Colon (tissue), 2 donors: ENCODE measurements around the gene PC.

Source experiments
- FAIRE-seq: peaks from 2 replicates; lab custom pipeline; 2012; peaks lifted over from hg19 to GRCh38; lab: Jason Lieb, UNC
- donor health status: control.
- donor health status: control.

Gene PC

DNA sequence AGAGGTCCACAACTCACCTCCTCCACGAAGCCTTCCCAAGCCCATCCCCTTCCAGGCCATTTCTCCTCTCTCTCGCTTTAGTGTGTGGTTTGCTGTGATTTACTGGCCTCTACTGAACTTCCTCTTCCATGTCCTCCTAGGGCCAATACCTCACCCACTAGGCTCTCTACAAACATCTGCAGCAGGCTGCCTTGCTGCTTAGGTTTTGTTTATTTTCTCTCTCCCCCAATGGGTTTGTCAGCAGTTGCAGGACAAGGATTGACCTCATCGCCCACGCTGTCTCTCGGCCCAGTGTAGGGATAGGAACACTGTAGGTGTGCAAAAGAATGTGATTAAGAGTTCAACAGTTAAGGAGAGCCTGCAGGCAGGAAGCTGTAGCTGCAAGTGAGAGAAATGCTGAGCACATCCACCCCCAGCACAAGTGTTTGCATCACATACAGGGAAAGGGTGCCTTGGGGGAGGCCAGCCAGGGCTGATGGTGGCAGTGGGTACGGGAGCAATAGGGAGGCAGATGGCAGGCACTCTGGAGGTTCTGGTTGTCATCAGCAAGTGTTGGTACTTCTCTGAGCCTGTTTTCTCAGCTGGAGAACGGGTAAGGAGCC lies 1.4 kb downstream of the PC start:
- FAIRE-seq: no peak

DNA sequence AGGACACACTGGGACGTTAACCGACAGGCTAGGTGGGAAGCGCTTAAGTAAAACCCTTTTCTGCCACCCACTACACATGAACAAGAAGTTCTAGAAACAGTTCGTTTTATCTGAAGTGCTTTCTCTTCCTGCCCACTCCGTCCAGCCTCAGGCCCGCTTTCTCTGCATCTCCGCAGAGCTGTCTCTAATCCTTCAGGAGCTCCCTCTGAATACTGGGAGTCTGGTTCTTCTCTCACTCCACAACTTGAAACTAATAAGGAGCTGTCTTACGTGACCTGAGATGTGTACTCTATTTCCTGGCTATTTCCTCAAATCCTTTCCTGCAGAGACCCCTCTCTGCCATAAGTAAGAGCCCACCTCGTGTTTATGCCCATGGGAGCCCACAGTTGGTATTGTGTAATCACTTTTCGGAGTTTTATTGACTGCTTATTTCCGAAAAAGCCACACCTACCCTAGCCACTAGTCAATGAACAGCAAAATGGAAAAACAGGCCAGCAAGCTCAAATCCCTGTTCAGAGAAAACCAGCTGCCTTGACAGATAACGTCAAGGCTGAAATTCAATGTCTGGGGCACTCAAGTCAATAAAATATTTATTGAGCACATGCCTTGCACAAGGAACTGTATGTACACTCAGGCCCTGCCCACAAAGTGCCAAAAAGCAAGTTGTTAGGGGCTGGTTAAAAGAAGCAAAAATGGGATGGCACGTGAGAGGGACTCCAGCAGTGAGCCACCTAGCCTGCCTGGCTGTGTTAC lies 4.9 kb downstream of the PC start:
- FAIRE-seq: no peak

DNA sequence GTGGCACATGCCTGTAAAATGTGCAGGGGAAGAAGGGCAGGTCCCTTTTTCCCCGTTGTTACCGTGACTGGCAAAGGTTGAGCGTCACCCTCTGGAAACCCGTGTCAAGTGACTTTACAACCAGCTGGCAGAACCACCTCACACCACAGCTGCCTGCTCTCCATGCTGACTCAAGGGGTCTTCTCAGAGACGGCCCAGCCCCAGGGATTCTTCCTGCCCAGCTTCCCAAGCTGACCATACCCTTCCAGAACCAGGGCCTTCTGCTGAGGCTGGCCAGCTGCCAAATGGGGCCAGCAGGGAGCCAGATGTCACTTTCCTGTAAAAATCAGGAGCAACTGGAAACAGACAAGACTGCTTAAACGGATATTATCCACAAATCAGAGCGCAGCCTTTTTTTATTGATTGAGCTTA lies 6.3 kb downstream of the PC start:
- no peak for FAIRE-seq

DNA sequence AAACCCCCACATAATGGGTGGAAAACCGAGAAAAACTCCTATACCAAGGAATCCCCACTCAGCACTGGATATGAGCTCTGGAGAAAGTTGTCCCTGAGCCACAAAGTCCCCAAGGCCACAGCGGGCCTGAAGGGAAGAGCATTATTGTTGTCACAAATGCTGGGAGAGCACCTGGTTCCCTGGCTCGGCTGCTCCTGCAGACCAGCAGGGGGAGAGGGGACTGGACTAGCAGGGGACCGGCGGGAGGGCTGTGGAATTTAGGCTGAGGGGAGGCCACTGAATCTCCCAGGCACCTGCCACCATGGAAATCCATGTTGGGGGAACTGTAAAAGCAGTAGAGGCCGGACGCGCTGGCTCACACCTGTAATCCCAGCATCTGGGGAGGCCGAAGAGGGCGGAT lies 7.0 kb downstream of the PC start:
- FAIRE-seq: no peak

DNA sequence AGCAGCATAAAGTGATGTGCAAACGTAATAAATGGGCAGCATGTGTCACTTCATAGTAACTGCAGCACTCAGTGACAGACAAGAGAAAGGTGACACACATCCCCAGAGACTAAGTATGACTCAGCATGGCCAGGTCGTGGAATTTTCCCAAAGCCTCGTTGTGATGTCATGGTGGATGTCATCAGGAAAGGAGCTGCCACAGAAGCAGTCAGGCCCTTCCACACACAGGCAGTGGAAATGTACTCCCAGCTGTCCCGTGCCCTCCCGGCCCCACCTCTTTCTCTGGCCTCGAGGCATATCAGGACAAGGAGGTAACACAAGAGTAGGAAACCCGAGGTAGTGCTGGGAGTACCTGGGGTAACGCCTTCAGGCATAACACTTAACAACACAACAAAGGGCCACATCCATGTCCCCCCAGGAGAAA lies 8.1 kb downstream of the PC start:
- no peak for FAIRE-seq

DNA sequence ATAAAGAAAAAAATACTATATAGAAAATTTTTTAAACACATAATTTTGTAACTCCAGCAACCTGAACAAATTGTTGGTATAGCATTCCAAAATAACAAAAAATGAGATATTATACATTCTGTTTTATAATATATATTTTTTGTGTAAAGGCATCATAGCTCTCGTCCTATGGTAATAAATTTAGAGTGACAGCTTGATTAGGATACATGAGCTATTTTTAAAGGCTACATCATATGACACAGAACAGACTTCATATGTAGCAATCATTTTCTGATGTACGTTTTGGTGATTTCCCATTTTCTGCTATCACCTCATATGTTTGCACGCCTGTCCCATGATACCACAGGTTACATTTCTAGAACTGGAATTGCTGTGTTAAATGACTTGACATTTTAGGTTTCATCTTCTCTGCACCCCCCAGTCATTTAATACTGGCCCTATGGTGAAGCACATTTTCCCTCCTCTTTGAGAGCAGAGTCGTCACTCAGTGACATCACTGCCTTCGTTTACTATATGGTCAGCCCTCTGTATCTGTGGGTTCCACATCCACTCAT lies 19.5 kb downstream of the PC start:
- FAIRE-seq: no peak

DNA sequence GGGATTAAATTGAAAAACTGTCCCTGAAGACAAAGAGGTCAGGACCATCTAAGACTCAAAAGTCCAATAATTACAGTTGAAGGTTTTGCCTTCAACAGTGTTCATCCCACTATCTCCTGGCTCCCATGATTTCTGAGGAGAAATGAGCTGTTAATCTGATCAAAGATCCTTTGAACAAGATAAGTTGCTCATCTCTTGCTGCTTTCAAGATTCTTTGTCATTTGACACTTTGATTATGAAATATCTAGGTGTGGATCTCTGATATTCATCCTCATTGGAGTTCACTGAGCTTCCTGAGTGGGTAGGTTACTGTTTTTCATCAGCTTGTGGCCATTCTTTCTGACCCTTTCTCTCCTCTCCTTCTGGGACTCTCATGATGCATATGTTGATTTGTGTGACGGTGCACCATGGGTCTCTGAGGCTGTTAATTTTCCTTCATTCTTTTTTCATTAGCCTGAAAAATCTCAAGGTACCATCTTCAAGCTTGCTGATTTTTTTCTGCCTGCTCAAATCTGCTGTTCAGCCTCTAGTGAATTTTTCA lies 20.9 kb downstream of the PC start:
- no peak for FAIRE-seq

DNA sequence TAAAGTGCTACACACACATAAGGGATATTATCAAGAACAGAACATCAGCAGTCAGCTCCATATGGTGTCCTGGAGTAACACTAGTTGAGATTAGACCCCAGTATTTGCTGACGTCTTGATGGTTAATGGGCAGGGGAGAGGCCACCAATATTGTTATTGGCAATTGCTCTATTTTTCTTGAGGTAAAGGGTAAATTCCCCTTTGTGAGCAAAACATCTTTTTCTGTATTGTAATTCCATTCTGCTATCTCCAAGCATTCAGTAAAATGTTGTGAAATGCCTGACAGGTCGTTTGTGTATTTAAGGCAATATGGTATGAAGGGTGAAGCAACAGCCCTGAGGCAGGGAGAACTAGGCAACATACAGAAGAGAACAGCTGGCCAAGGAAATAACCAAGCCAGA lies 21.9 kb downstream of the PC start:
- FAIRE-seq: no peak

DNA sequence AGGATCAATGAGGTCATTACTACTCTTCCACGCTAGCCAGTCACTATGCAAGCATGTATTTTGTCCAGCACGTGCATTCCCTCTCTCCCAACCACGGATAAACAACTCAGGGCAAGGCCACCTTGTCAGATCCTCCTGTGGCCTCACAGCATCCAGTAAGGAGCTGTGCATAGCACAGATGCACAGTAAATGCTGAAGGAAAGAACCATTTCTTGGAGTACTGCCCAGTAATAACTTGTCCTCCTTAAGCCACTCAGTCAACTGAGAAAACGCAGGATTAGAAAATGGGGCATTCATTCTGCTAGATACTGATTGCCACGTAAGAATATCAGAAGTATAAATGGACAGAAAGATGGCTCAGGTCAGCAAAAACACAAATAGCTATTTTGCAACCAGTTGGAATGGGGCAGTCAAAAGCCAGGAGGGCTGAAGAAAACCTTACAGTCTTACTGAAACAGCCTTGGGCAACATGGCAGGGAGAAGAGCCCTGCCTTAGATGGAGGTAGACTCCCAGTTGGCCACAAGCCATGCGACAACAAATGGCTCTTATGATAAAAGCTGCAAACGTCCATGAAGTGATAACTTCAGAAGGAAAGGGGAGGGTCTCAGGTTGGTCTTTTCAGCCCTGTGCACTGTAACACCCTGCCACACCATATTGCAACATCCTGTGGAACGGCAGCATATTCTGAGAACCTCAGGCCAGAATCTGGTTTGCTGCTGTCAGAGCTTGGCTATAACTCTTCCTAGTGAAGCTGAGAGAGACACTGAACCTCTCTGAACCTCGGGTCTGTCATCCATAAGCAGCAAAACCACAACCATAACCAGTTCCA lies 23.0 kb downstream of the PC start:
- no peak for FAIRE-seq

DNA sequence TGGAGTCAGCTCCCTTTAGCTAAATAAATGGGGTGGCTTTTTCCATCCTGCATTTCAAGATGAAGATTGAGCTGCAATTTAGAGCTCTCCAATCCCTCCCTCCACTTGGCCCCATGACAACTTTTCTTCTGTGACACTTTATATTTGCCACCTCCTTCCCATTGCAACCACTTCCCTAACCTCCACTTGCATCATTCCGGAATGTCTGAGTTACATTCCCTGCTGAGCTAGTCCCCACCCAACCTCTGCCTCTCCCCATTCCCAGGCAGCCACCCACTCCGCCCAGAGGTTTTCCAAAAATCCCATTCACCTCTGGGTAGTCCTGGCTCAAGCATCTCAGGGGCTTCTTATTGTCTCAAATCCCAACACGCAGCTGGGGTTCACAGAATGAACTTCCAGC lies 24.7 kb downstream of the PC start:
- FAIRE-seq: no peak

DNA sequence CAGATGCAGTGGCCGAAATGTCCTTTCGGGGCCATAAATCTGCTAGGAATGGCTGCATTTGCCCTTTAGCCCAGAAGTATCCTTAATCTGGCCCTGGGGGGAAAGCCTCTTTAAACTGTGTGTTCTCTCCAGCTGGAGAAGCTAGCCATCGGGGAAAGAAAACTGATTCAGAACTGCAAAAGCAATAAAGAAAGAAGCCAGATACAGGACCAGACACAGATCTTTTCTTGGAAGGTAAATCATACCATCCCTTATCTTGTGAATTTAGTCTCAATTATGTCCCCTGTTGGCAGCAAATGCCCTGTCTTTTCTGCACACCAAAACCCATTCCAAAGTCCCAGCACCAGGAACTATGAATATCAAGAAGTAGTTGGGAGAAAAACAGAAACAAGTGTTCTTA lies 25.6 kb downstream of the PC start:
- FAIRE-seq: no peak

DNA sequence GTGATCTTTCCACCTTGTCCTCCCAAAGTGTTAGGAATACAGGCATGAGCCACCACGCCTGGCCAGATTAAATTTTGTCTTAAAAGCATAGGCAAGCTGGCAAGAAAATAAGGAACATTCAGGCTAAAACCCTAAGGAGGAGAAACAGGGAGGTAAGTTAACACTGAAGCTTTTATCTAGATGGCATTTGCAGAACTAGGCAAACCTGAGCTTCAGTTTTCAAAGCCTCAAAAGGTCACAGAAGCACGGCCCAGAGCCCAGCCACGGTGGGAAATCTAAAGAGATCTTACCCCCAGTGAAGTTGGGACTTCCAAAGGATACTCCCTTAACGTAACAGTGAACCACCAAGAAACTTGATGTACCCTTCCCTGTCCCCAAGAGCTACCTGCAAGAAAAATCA lies 28.4 kb downstream of the PC start:
- no peak for FAIRE-seq

DNA sequence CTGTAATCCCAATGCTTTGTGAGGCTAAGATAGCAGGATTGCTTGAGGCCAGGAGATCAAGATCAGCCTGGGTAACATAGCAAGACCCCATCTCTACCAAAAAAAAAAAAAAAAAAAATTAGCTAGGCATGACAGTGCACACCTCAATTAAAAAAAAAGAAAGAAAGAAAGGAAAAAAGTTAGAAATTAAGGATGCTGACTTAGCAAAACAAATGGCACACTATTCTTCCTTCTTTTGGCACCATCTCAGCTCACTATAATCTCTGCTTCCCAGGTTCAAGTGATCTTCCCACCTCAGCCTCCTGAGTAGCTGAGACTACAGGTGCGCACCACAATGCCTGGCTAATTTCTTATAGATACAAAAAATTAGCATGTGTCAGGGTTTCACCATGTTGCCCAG lies 33.9 kb downstream of the PC start:
- no peak for FAIRE-seq

DNA sequence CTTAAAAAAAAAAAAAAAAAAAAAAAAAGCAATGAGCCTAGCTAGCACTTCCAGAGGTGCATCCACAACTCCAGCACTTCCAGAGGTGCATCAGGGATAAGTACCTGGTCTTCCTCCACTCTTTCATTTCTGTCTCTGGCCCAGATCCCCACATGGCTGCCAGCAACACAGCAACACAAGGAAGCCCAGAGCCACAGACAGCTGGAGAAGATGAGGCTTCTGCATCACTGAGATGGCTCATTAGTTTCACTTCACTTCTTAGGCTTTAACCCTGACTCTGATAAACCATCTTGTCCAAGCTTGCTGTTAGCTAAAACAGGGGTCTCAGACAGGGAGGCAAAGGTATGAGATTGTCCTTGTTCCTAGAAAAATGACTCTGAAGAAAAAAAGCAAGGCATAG lies 35.6 kb downstream of the PC start:
- FAIRE-seq: no peak

DNA sequence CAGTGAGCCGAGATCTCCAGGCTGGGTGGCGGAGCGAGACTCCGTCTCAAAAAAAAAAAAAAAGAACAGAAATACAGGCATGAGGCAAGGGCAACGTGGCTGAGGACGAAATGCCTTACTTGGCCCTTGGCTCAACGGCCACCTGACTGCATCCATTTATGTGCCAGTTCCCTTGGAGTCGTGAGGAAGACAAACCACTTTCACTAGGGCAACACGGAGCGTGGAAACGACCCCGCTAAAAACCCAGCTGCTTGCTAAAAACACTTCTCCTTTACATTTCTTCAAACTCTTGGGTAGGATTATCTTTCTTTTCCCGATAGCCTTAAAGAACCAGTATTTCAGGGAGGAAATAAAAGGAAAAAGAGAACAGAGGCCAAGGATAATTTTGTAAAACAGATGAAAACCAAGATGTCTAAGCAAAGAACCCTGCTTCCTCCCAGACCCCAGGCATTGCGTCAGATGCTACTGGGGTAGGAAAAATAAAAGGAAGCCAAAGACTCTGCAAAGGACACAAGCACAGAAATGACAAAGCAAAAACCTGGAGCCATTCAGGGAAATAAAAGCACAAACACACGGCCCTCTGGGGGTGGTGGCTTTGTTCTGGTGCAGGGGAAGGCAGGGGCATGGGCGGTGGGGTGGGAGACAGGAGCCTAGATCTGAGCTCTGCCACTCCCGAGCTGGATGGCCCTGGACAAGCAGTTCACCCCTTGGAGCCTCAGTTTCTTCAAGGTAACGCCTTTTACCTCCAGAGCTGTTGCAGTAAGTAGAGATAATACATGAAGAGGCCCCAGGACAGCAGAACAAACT lies 37.0 kb downstream of the PC start:
- FAIRE-seq: no peak

DNA sequence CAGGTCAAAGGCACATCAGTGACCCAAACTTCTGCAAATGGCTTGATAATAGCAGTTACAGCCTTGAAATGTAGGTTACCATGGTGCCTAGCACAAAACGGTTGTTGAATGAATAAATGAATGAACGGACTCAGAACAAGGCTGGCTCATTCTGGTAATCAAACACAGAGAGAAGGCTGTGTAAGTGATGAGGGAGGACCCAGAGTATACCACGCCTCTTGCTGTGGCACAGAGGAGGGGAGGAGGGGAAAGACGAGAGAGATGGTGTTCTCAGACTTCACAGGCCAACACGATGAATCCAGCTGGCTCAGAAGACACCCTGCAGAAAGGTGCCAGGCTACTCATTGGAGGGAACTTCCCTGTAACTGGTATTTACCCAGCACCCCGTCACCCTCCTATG lies 38.3 kb downstream of the PC start:
- FAIRE-seq: no peak

DNA sequence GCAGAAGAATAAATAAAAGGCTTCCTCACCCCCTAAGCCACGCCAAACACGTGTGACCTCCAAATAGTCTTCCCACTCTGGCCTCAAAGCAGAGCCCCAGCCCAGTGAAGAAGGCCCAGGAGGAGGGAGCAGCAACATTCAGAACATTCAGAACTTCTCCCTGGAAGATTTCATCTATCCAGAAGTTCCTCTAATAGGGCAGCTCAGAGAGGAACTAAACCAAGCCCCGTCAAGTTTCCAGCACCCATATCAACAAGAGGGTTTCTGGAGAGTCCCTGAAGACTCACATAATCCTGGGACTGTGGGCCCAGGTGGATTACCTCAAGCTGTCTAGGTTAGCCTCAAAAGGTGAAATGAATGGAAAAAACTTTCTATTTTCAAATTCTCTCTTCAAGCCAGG lies 39.4 kb downstream of the PC start:
- FAIRE-seq: no peak

DNA sequence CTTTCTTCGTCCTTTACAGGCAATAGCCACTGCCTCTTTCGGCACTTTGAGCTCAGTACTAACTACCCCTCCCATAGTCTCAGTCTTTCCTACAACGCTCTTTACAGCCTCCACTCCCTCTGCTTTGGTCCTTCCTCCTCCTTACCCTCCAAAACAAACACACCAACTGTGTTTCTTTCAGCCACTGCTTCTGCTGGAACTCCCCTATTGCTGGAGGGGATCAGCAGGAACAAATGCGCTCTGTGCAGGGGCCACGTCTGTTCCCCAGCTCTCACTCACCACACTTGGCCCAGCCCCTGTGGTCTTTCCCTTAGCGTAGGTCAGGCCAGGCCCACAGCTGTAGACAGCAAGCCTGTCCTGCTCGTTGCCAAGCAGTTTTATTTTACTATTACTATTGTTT lies 42.3 kb downstream of the PC start:
- no peak for FAIRE-seq

DNA sequence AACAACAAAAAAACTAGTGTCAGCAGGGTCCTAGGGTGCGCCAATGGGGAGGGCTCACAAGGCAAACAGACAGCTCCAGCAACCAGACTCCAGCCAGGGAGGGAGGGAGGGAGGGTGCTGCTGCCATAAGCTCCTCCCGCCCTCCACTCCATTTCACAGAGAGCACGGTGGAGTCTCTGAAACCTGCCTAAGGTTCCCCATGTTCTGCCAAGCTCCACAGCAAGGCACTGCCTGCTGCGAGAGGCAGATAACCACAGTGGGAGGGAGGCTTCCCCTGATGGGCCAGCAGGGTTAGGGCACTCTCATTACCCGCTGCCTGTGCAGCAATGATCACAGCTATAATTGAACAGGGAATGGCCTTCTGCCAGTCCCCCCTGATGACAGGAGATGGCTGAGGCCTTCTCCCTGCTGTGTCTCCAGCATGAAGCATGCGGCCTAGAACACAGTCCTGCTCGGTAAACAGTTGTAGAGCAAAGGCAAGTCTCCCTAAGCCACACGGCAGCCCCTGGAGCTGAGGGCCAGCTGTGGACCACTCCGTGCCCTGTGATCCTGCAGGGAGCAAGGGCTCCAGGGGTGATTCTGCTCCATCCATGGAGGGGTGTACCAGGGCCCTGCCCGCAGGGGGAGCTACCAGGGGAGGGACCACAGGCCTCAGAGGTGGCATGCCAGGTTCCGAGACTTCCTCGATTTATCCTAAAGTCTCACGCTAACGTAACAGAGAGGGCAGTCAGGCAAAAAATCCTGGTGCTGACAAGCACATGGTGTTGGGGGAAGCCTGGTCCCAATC lies 42.9 kb downstream of the PC start:
- no peak for FAIRE-seq

DNA sequence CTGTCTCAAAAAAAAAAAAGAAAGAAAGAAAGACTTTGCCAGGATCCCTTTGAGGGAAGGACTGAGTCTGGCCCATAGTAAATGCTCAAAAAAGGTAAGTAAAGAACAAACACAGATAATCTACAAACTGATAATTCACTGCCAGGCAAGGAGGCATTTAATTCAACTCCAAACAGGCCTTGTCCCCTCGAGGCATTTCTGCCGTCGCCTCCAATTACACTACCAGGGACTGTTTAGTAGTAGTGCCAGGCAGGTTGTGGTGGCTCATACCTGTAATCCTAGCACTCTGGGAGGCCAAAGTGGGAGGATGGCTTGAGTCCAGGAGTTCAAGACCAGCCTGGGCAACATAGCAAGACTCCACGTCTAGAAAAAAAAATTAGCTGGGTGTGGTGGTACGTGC lies 43.7 kb downstream of the PC start:
- no peak for FAIRE-seq

DNA sequence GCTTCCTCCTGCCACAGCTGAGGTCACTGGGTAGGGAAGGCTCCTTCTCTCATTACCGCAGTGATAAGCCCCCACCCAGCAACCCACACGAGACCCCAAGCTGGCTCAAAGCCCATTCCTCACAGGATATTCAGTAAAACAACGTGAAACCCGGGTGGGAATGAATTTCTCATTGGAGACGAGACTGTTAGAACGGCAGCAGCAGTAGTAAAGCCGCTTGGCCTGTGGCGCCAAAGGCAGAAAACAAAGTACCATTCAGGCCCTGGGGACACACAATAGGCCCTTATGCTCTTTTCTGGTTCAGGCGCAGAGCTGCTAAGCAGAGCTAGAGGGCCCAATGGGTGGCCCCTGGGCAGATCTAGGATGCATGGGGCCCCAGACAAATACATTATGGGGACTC lies 45.3 kb downstream of the PC start:
- no peak for FAIRE-seq
